Measurements from ENCODE around the gene CASR. TPM values are rescaled to one million over a fixed set of nuclear protein-coding genes. Genes with fewer than 3 reads are reported as not detected.
A peak's percentile ranks its signal among the peaks of the same experiment; 100 is the strongest.

The CASR gene
- total RNA-seq, 2 donors from 2014 or later = not detected

DNA sequence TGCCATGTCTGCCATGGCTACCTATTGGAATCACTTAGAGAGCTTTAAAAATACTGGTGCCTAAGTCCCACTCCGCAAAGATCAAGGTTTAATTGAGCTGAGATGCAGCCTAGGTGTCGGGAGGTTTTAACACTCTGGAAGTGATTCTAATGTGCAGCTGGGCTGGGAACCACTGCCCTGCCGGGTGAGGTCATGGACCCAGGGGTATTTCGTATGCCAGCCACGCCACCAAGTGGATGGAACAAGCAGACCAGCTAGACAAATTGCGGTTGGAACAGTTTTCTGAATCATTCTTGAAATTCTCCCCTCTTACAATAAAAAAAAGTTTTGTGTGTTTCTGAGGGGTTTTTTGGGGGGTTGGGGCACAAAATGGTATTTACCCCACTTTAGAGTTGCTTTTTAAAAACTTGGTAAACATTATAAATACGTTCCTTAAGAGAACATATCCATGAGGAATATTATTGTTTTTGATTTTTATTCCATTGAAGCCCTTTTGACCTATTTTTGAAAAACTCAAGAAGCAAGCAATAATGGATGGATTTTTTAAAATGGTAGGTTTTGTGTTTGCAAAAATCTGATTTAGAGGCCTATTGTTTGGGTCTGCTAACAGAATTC lies 75.4 kb downstream of the CASR start:
- H3K9me3 ChIP-seq = no peaks in the 10 kb centered on the region
- H3K36me3 ChIP-seq = no peaks in the 10 kb centered on the region
- TF ChIP-seq, protein P1, sequence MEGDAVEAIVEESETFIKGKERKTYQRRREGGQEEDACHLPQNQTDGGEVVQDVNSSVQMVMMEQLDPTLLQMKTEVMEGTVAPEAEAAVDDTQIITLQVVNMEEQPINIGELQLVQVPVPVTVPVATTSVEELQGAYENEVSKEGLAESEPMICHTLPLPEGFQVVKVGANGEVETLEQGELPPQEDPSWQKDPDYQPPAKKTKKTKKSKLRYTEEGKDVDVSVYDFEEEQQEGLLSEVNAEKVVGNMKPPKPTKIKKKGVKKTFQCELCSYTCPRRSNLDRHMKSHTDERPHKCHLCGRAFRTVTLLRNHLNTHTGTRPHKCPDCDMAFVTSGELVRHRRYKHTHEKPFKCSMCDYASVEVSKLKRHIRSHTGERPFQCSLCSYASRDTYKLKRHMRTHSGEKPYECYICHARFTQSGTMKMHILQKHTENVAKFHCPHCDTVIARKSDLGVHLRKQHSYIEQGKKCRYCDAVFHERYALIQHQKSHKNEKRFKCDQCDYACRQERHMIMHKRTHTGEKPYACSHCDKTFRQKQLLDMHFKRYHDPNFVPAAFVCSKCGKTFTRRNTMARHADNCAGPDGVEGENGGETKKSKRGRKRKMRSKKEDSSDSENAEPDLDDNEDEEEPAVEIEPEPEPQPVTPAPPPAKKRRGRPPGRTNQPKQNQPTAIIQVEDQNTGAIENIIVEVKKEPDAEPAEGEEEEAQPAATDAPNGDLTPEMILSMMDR (IDR thresholded peaks at IDR 0.05) = peak; percentile 23
- no peak for DNase-seq (ENCODE audit: low spot score)
- no peak overlapping the region for H3K4me3 ChIP-seq
- no peaks in the 10 kb centered on the region for H3K4me1 ChIP-seq (ENCODE audit: control insufficient read depth in 1 of 2, low read depth in 2 of 2)
- H3K27ac ChIP-seq = no peak overlapping the region
- no peaks in the 10 kb centered on the region for H3K27me3 ChIP-seq (replicated peaks; ENCODE audit: insufficient read depth)
- no peak for ATAC-seq (ENCODE audit: insufficient number of reproducible peaks, low FRiP score, low read depth)

DNA sequence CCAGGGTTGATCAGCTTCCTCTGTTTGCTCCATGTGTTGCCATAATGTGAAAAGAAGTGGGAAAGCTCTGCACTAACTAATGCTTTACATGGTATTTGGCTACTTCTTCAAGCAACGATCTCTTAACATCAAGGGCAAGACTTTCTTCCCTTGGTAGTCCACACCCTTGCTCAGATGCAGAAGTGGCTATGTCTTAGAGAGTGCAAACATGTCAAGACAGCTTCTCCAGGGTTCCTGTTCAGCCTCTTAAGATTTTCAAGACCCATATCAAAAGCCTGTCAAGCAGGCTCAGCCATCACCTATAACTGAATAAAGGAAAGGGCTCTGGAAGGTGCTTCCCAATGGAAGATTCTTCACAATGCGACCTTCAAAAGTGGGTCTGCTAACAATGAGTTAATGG lies 76.7 kb downstream of the CASR start:
- TF ChIP-seq, protein P1 (IDR thresholded peaks at IDR 0.05) = no peak
- DNase-seq (ENCODE audit: low spot score) (no peak), ATAC-seq (ENCODE audit: insufficient number of reproducible peaks, low FRiP score, low read depth) (no peak)
- Histone ChIP-seq H3K4me1 (ENCODE audit: control insufficient read depth in 1 of 2, low read depth in 2 of 2) (no peaks in the 10 kb centered on the region), H3K27me3 (replicated peaks; ENCODE audit: insufficient read depth) (no peaks in the 10 kb centered on the region), H3K9me3 (no peaks in the 10 kb centered on the region), H3K36me3 (no peaks in the 10 kb centered on the region), H3K4me3 (no peak overlapping the region), H3K27ac (no peak overlapping the region)

DNA sequence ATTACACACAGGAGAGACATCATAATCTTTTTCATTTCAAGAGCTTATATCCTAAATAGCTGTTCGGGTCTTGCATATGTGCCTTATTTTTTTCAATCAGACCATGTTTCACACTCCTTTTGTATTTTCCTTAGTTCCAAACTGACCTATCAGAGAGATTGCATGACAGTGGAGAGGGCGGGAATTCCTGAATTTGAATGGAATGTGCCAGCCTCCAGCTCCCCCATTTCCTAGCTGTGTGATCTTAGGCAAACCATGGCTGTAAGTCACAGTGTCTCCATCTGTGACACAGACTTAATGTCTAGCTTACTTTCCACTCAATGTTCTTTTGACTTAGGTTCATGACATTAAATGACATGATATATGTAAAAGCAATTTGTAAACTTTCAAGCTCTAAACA lies 79.6 kb downstream of the CASR start:
- no peak overlapping the region for H3K27ac ChIP-seq
- H3K4me1 ChIP-seq (ENCODE audit: control insufficient read depth in 1 of 2, low read depth in 2 of 2) = no peaks in the 10 kb centered on the region
- DNase-seq (ENCODE audit: low spot score) = no peak
- H3K27me3 ChIP-seq (replicated peaks; ENCODE audit: insufficient read depth) = no peaks in the 10 kb centered on the region
- TF ChIP-seq, protein P1 (IDR thresholded peaks at IDR 0.05) = no peak
- no peaks in the 10 kb centered on the region for H3K9me3 ChIP-seq
- H3K4me3 ChIP-seq = no peak overlapping the region
- no peak for ATAC-seq (ENCODE audit: insufficient number of reproducible peaks, low FRiP score, low read depth)
- H3K36me3 ChIP-seq = no peaks in the 10 kb centered on the region

DNA sequence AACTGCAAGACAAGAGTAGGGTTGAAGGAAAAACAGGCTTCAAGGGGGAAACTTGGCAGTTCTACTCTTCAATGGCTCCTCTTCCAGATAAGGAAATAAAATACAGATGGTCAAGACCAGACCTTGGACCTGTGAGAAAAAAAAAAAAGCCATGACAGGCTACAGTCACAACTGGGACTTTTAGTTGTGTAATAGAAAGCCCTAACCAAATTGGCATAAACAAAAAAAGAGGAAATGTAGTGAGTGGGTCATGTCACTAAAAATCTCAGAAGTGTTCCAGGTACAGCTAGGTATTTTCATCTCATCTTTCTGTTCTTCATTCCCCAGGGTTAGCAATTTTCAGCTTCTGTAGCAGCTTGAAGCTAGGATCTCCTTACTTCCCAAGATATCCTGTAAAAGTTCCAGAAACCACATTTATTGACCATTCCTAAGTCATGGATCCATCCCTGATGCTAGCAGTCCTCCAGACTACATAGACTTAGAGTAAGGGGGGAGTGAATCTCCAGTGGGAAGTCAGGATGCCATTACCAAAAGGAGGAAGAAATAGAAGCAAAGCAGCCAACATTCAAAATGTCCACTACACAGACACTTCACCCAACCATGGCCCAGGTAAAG lies 80.6 kb downstream of the CASR start:
- DNase-seq (ENCODE audit: low spot score) (no peak), ATAC-seq (ENCODE audit: insufficient number of reproducible peaks, low FRiP score, low read depth) (no peak)
- TF ChIP-seq, protein P1 (IDR thresholded peaks at IDR 0.05) = no peak
- H3K9me3 ChIP-seq = no peaks in the 10 kb centered on the region
- no peaks in the 10 kb centered on the region for H3K27me3 ChIP-seq (replicated peaks; ENCODE audit: insufficient read depth)
- no peaks in the 10 kb centered on the region for H3K4me1 ChIP-seq (ENCODE audit: control insufficient read depth in 1 of 2, low read depth in 2 of 2)
- no peak overlapping the region for H3K4me3 ChIP-seq
- H3K27ac ChIP-seq = no peak overlapping the region
- no peaks in the 10 kb centered on the region for H3K36me3 ChIP-seq

DNA sequence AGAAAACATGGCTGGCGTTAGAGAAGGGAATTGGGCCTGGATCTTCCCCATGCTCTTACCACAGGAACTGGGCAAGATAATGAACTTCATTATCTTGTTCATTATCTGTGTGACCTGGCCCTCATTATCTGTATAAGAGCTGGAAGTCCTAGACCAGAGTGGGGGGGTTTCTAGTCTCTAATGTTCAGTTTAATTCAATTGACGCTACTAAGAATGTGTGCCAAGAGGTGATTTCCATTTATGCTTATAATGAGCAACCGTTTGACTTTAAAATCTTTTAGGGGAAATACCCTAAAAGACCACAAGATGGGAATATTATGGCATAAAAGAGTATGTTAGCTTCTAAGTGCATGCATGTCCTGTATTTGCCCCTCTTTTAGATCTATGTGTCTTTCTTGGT lies 82.5 kb downstream of the CASR start:
- Histone ChIP-seq H3K27me3 (replicated peaks; ENCODE audit: insufficient read depth) (no peaks in the 10 kb centered on the region), H3K4me3 (no peak overlapping the region), H3K27ac (no peak overlapping the region), H3K36me3 (no peaks in the 10 kb centered on the region), H3K9me3 (no peaks in the 10 kb centered on the region), H3K4me1 (ENCODE audit: control insufficient read depth in 1 of 2, low read depth in 2 of 2) (no peaks in the 10 kb centered on the region)
- ATAC-seq (ENCODE audit: insufficient number of reproducible peaks, low FRiP score, low read depth) (no peak), DNase-seq (ENCODE audit: low spot score) (no peak)
- TF ChIP-seq, protein P1 (IDR thresholded peaks at IDR 0.05) = no peak

Measured in thoracic aorta (tissue), 2 donors.